ENCODE measurements around the gene RAD54L. TPM values are rescaled to one million over a fixed set of nuclear protein-coding genes. Genes with fewer than 3 reads are reported as not detected.

RAD54L gene
- total RNA-seq, 1 experiment from 2014 or later, result 54.7 TPM

- no peak for TF ChIP-seq FOXP4 (CRISPR knock-in tag; IDR thresholded peaks at IDR 0.05)
- TF ChIP-seq ZMAT4 (CRISPR knock-in tag; IDR thresholded peaks at IDR 0.05), result no peak
- no peak for TF ChIP-seq SMAD3 (CRISPR knock-in tag; IDR thresholded peaks at IDR 0.05; ENCODE audit: borderline replicate concordance)
- TF ChIP-seq NR1H2 (CRISPR knock-in tag; IDR thresholded peaks at IDR 0.05), result no peak
- TF ChIP-seq ARID4B (CRISPR knock-in tag; IDR thresholded peaks at IDR 0.05; ENCODE audit: borderline replicate concordance), result no peak
- TF ChIP-seq ZNF263 (CRISPR knock-in tag; IDR thresholded peaks at IDR 0.05; ENCODE audit: low read depth), result no peak
These were observed 9.0 kb downstream of the RAD54L start (continued) for GRCh38 chr1:46256523-46256922.

- H3K27ac Mint-ChIP-seq, result no peak overlapping the region
- H3K36me3 Mint-ChIP-seq, result peaks cover 78% of the 10 kb centered on the region
- H3K27me3 Mint-ChIP-seq (ENCODE audit: low read depth), result no peaks in the 10 kb centered on the region
- DNase-seq (ENCODE audit: low spot score) (no peak), ATAC-seq (no peak)
- POLR2A ChIA-PET, result no interaction called here
- H3K9me3 Mint-ChIP-seq, result no peaks in the 10 kb centered on the region
- no peak overlapping the region for H3K4me3 Mint-ChIP-seq
- CTCF ChIA-PET, result interaction anchor here (0.7 to 0.9 kb wide), 3 partner anchors 9 to 41 kb away, joined by 3 read pairs; partner anchors contain the start of gene LRRC41
- H3K4me1 Mint-ChIP-seq, result no peaks in the 10 kb centered on the region
- TF ChIP-seq ZNF671 (CRISPR knock-in tag; IDR thresholded peaks at IDR 0.05), result no peak
- TF ChIP-seq STAT6 (CRISPR knock-in tag; conservative IDR thresholded peaks at IDR 0.05; ENCODE audit: low read depth), result no peak
- TF ChIP-seq ZBTB43 (CRISPR knock-in tag; IDR thresholded peaks at IDR 0.05), result no peak
- TF ChIP-seq TCF7 (CRISPR knock-in tag; IDR thresholded peaks at IDR 0.05; ENCODE audit: low read depth), result no peak
- TF ChIP-seq PRDM15 (CRISPR knock-in tag; IDR thresholded peaks at IDR 0.05), result no peak
- TF ChIP-seq RELA (CRISPR knock-in tag; IDR thresholded peaks at IDR 0.05; ENCODE audit: borderline replicate concordance), result no peak
- TF ChIP-seq GTF2I (CRISPR knock-in tag; conservative IDR thresholded peaks at IDR 0.05), result no peak
- no peak for TF ChIP-seq ZNF121 (CRISPR knock-in tag; IDR thresholded peaks at IDR 0.05)
- no peak for TF ChIP-seq USF2 (CRISPR knock-in tag; IDR thresholded peaks at IDR 0.05)
- no peak for TF ChIP-seq NFE2L1 (CRISPR knock-in tag; IDR thresholded peaks at IDR 0.05)
- TF ChIP-seq ZNF512 (CRISPR knock-in tag; IDR thresholded peaks at IDR 0.05; ENCODE audit: borderline replicate concordance), result no peak
- no peak for TF ChIP-seq ZMAT4 (CRISPR knock-in tag; IDR thresholded peaks at IDR 0.05)
- TF ChIP-seq TEAD4 (CRISPR knock-in tag; IDR thresholded peaks at IDR 0.05), result no peak
These were observed 14.9 kb downstream of the RAD54L start for GRCh38 chr1:46262508-46262907.
